B cell (primary cell): Measurements from ENCODE around the gene TAC3.

ENCODE experiments used
- EZH2 ChIP-seq: IDR thresholded peaks from 2 replicates; pipeline ENCODE4 v1.6.1; 2012; ENCODE audit warnings: borderline replicate concordance, low read depth, mild to moderate bottlenecking, moderate library complexity, low read length; ENCODE audit not compliant: insufficient read depth, poor library complexity, severe bottlenecking
- TF ChIP-seq, protein P1 (sequence below): fragments of 200-600 bp; IDR thresholded peaks from one replicate; pipeline ENCODE4 v1.8.0; 2022; ENCODE audit warnings: antibody characterized with exemption, mild to moderate bottlenecking

DNA sequence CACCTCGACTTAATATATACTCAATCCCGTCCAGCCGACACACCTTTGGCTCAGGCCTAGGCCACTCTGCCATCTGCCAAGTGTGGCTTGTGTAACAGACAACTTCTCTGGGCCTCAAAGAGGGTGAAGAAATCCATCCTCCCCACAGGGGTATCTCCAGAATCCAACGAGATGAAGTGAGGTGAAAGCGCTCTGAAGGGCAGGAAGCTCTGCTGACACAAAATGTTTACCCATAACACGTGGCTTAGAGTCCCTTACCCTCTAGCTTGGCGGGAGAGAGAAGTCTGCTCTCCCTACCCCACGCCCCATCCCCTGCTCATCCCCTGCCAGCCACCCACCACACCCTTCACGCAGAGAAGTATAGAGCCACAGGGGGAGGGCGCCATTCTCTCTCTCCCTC is 23.0 kb downstream of the TAC3 start:
- TF ChIP-seq, protein P1, sequence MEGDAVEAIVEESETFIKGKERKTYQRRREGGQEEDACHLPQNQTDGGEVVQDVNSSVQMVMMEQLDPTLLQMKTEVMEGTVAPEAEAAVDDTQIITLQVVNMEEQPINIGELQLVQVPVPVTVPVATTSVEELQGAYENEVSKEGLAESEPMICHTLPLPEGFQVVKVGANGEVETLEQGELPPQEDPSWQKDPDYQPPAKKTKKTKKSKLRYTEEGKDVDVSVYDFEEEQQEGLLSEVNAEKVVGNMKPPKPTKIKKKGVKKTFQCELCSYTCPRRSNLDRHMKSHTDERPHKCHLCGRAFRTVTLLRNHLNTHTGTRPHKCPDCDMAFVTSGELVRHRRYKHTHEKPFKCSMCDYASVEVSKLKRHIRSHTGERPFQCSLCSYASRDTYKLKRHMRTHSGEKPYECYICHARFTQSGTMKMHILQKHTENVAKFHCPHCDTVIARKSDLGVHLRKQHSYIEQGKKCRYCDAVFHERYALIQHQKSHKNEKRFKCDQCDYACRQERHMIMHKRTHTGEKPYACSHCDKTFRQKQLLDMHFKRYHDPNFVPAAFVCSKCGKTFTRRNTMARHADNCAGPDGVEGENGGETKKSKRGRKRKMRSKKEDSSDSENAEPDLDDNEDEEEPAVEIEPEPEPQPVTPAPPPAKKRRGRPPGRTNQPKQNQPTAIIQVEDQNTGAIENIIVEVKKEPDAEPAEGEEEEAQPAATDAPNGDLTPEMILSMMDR, result no peak
- TF ChIP-seq EZH2, result no peak
